Left kidney (tissue), 2 donors: Measurements from ENCODE around the gene PHKG2. TPM values are rescaled to one million over a fixed set of nuclear protein-coding genes. Genes with fewer than 3 reads are reported as not detected.
A peak's percentile ranks its signal among the peaks of the same experiment; 100 is the strongest.

ENCODE experiments used
- DNase-seq: peaks from one replicate; pipeline ENCODE4 v3.0.0-alpha.2; 2013
- polyA plus RNA-seq: library from polyadenylated mRNA; unstranded; fragments of 120-200 nt; gene quantifications from one replicate; pipeline ENCODE4 v1.2.1, GENCODE V29; 2013; ENCODE audit not compliant: insufficient read length

PHKG2 gene
- polyA plus RNA-seq, 1 donor, result 39.8 TPM

DNA sequence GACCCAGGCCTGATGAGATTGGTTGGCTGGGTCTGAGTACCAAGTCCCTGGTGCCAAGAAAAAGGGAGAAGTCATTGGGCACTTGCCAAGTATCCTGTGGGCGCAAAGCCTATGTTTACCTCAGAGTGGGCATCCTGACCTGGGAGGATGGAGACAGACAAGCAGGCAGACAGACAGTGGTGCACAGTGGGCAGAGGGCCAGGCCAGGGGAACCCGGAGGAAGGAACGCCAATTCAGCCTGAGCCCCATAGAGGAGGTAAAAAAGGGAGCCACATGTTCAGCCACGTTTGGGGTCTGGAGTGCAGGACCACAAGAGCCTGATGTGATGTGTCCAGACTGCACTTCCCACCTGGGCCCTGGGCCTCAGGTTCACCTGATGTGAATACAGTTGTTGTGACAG is 5.4 kb downstream of the PHKG2 start:
- DNase-seq, result no peak

DNA sequence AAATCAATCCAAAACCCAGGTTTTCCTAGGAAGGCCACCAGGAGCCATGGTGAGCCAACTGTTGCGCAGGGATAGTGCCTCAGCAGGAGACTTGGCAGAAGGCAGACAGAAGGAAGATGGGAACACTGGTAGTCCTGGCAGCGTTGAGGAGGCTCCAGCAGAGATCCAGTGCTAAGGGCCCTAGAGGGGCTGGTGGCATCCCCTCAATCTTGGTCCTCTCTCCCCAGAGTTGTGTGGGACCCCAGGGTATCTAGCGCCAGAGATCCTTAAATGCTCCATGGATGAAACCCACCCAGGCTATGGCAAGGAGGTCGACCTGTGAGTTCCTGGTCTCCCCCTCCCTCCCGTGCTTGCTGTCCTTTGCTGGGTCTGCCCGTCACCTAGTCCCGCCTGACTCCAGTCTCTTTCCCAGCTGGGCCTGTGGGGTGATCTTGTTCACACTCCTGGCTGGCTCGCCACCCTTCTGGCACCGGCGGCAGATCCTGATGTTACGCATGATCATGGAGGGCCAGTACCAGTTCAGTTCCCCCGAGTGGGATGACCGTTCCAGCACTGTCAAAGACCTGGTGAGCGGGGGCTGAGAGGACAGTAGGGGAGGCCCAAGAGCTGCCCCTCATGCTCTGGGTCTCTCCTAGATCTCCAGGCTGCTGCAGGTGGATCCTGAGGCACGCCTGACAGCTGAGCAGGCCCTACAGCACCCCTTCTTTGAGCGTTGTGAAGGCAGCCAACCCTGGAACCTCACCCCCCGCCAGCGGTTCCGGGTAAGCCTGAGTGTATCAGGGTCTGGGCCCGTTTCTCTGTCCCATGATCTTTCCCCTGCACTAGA is 7.9 kb downstream of the PHKG2 start:
- no peak for DNase-seq

GRCh38 chr16:30756781-30757100 is 8.5 kb downstream of the PHKG2 start:
- no peak for DNase-seq

DNA sequence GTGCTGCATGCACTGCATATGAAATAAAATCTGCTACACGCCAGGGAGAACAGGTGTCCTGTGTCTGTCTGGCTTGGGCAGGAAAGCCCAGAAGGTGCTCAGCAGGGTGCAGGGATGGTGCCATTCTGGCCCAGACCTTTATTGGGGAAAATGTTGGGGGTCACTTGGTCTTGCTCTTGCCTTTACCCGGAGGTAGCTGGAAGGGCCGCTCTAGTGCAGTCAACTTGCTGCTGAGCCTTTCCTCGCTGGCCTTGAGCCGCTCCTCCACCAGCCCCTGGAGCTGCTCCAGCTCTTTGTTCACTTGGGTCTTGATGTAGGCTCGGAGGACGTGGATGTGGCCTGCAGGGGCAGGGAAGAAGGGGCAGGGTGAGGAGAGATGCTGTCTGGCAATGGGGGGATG is 9.1 kb downstream of the PHKG2 start:
- no peak for DNase-seq

DNA sequence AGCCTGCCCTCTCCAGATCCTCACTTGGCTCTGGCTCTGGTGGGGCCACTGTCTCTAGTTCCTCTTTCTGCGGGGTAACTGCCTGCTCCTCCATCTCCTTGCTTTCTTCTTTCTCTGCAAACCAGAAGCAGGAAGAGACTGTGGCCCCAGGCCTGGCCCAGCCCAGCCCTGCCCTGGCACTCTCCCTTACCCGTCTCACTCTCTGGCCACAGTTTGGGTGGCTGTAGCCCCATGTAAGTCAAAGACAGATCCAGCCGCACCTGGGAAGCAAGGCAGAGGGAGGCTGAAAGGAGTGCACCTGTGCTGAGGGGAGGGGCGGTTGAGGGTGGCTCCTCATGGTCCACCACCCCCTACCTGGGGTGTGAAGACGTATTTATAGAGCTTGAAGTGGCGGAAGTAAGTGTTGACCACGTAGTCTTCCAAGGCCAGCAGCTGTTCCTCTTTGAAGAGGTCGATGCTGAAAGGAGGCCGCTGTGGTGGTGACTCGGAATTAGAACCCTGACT is 10.8 kb downstream of the PHKG2 start:
- DNase-seq, result no peak

DNA sequence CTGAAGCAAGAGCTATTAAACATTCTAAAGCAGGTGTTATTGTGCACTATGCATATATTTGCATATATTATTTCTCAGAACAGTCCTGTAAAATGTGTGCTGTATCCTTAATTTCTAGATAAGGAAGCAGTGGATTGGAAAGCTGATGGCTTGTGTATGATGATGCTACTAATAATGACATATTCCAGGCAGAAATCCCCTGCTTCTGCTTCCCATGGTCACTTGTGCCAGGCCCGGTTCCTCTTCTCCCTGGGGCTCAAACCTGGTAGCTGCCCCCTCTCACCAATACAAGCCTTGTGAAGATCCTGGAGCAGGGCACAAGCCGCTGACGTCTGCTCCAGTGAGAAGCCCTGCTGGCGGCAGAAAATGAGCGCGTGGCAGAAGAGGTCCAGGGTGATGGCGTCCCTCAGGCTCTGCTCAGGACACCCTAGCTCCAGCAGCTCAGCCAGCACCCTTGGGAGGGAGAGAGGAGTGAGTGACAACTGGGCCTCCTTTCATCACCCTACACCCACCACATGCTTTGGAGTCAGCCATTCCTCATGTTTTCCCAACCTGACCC is 11.9 kb downstream of the PHKG2 start:
- DNase-seq, result no peak

- no peak for DNase-seq
Observed at GRCh38 chr16:30760577-30761426, 12.6 kb downstream of the PHKG2 start.

GRCh38 chr16:30761427-30761927 is 13.3 kb downstream of the PHKG2 start:
- DNase-seq, result no peak

- peak; percentile 98 for DNase-seq
Observed at GRCh38 chr16:30761928-30762902, 14.0 kb downstream of the PHKG2 start, which contains the start of the genes CFAP119 and RNF40. CFAP119 (minus strand) TSS chr16:30762062; CDS start chr16:30761748, 314 bp downstream. RNF40 (plus strand) TSS chr16:30762322; CDS start chr16:30762546, 224 bp downstream.

GRCh38 chr16:30762991-30763725 is 14.9 kb downstream of the PHKG2 start:
- DNase-seq, result no peak

- DNase-seq, result no peak
Observed at GRCh38 chr16:30764086-30764485, 15.9 kb downstream of the PHKG2 start.

DNA sequence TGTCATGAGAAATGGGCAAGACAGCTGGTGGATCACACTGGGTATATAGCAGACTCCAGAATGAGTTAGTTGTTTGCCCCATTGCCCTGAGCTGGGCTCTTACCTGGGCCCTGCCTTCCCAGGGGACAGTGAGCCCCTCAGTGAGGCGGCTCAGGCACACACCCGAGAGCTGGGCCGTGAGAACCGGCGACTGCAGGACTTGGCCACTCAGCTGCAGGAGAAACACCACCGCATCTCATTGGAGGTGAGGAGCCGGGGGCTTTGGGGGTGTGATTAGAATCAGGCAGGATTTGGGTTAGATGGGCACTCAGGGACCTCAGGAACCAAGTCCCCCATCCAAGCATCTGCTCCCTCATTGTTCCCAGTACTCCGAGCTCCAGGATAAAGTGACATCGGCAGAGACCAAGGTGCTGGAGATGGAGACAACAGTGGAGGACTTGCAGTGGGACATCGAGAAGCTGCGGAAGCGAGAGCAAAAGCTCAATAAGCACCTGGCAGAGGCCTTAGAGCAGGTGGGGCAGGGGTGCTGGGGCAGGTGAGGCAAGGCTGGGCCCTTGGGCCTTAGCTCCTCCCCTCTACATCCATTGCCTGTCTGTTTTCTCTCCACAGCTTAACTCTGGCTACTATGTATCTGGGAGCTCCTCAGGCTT is 16.7 kb downstream of the PHKG2 start:
- no peak for DNase-seq

- no peak for DNase-seq
Observed at GRCh38 chr16:30766206-30766932, 18.1 kb downstream of the PHKG2 start.

GRCh38 chr16:30766933-30767284 is 18.7 kb downstream of the PHKG2 start:
- no peak for DNase-seq

DNA sequence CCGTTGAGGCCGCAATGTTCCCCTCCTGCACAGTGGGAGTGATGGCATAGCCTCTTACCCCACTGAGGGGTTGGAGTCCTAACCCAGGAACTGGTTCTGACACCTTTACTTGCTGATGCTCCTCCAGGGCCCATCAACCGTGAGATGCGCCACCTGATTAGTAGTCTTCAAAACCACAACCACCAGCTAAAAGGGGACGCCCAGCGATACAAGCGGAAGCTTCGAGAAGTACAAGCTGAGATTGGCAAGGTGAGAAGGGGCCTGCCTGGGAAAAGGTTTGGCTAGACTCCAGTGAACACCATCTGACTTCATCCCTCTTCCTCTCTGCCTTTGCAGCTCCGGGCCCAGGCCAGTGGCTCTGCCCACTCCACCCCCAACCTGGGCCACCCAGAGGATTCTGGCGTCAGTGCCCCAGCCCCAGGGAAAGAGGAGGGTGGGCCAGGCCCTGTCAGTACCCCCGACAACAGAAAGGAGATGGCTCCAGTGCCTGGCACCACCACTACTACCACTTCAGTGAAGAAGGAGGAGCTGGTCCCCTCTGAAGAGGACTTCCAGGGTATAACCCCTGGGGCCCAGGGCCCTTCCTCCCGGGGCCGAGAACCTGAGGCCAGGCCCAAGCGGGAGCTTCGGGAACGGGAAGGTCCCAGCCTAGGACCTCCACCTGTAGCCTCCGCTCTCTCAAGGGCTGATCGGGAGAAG is 19.7 kb downstream of the PHKG2 start:
- no peak for DNase-seq

DNA sequence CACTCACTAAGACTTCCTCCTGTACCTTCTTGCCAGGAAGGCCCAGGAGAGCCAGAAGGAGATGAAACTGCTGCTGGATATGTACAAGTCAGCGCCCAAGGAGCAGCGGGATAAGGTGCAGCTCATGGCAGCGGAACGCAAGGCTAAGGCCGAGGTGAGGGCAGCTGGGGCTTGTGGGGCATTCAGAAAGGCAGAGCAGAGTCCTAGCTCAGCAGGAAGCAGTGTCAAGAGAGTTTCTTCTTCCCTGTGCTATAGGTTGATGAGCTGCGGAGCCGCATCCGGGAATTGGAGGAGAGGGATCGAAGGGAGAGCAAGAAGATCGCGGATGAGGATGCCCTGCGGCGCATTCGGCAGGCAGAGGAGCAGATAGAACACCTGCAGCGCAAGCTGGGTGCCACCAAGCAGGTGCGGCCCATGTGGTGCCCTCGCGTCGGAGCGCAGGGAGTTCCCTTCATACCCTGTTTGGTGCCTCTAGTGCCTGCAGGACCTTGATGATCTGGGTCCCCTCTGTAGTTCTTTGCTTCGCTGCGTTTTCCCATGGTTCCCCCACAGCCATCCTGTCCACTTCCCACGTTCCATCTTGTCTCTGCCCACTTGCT is 20.5 kb downstream of the PHKG2 start:
- no peak for DNase-seq

- no peak for DNase-seq
Observed at GRCh38 chr16:30769379-30770089, 21.3 kb downstream of the PHKG2 start.

- no peak for DNase-seq
Observed at GRCh38 chr16:30771726-30772125, 23.5 kb downstream of the PHKG2 start.
